ENCODE data around the gene VSTM2L. TPM values are rescaled to one million over a fixed set of nuclear protein-coding genes. Genes with fewer than 3 reads are reported as not detected.

Gene VSTM2L
- polyA plus RNA-seq, 4 donors, result 1.5 to 3.0 (median 2.1) TPM

DNA sequence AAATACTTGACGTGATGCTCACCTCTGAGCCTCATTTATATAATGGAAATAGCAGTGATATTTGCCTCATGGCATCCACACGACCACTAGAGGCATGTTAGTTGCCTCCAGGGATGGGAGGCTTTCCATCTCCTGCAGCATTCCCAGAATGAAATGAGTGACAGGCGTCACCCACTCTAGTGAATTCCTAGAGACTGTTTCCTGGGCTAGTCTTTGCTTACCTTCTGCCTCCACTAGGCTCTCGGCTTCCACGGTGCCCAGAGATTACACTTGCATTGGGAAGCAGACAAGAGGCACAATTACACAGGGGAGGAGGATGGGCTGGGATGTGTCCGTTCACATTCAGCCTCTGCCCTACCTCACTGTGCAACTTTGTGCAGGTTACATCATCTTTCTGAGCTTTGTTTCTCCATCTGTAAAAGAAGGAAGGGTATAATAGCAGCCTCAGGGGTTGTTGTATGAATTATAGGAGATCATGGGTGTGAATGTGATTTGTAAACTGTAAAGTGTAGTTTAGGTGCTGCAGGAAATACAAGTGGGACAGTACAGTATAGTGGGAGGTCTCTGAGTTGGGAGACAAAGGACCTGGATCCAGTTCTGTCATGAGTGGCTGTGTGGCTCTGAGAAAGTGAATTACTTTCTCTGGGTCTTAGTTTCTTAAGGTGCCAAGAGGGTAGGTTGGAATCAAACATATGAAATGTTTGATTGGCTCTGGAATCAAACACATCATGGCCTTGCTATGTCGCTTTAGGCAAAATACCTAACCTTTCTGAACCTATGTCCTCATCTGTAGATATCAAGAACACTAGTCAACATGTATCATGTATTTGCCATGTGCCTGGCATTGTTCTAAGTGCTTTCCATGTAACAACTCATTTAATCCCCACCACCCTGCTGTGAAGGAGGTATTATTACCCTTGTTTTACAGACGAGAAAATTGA is 3.6 kb upstream of the VSTM2L start:
- DNase-seq (ENCODE audit: low read depth in 4 of 4, low spot score in 3 of 4), result no peak

DNA sequence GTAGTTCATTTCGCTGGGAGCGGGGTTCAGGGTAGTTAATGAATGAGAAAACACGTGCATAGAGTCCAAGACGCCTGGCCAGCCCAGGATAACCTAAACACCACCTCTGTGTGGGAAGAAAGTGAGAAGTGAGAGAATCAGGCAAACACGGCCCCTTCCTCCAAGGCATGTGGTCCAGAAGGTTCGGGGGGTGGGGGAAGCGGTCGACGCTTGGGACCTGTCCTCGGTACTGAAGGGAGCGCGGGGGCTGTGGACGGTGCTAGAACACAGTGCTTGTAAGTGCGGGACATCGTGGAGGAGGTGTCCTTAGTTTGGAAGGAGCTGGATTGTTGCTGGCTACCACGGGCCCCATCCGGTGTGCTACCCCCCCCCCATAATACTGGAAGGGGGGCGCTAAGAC is 1.7 kb upstream of the VSTM2L start:
- DNase-seq (ENCODE audit: low read depth in 4 of 4, low spot score in 3 of 4), result no peak

DNA sequence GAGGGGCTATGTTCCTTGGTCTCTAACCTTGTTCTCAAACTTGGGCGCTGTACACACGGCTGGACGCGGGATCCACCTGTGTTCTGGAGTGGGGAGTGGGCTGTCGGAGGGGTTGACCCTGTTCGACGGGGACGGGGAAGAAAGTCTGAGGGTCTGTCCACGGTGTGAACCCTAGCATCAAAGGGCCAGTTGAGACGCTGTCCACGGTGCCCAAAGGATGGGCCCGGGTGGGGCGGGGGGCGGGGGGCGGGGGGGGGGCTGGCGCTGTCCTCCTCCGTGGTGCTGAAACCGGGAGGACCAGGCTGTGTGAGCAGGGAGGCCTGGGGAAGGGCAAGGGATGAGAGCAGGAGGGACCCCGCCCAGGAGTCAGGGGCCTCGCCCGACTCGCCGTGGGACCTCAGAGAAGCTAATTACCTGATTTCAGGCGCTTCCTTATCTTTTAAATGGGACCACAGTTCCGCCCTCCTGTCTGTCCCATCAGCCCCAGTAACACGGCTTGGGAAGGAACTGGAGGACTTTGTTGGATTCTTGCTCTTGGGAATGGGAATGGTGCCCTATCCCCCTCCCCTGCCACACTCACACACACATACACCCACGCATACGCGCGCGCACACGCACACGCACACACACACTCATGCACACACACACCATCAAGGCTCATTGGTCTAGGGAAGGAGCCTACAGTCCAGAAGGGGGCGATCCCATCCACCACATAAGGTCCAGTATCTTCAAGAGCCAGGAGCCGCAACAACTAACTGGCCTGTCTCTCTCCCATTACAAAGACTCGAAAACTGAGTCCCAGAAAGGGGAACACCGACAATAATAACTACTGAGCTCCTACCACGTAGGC is 1.0 kb upstream of the VSTM2L start:
- no peak for DNase-seq (ENCODE audit: low read depth in 4 of 4, low spot score in 3 of 4)

DNA sequence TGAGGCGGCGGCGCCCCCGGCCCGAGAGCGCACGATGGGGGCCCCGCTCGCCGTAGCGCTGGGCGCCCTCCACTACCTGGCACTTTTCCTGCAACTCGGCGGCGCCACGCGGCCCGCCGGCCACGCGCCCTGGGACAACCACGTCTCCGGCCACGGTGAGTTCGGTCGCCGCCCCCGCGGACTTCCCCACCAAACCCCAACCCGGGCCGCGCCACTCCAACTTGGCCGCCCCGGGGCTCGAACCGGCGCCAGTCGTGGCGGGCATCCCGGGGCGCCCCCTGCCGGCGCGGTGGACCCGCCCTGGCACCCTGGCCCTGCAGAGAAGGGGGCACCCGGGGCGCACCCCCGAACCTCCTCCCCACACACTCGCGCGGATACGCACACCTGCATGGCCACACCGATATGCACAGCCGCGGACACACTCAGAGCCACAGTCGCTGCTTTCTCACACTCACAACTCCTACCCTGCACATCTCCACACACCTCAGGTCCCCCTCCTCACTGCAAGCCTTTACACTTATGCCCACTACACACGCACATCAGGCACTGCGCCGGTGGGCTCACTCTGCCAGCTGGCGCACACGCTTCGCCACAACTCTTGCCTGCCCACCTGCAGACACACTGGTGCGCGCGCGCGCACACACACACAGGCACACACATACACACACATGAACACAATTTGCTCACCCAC is 535 bp downstream of the VSTM2L start:
- no peak for DNase-seq (ENCODE audit: low read depth in 4 of 4, low spot score in 3 of 4)

DNA sequence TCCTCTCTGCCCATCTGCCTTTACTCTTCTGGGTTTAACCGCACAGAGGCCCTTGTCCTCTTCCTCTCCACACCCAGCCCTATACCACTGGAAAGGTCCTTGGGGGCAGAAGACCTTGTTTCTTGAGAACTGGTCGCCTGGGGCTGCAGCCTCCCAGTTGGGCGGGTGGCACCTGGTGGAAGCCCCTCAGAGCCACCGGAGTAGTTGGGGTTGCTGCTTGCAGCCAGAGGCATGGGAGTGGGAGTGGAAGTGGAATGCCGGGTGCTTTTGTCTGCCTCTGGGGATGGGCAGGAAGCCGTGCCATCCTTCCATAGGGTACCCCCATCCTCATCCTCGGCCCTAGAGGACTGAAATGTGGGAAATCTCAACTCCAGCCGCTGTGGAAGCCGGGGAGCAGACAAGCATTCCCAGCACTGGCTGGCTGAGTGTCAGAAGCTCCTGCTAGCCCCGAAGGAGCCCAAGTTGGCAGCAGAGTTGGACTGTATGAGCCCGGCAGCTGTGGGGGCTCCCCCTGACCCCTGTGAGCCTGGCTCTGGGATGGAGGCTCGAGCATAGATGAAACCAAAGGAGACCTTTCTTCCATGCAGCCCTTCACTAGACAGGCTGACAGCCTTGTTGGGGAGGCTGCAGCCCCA is 1.2 kb downstream of the VSTM2L start:
- DNase-seq (ENCODE audit: low read depth in 4 of 4, low spot score in 3 of 4), result no peak

DNA sequence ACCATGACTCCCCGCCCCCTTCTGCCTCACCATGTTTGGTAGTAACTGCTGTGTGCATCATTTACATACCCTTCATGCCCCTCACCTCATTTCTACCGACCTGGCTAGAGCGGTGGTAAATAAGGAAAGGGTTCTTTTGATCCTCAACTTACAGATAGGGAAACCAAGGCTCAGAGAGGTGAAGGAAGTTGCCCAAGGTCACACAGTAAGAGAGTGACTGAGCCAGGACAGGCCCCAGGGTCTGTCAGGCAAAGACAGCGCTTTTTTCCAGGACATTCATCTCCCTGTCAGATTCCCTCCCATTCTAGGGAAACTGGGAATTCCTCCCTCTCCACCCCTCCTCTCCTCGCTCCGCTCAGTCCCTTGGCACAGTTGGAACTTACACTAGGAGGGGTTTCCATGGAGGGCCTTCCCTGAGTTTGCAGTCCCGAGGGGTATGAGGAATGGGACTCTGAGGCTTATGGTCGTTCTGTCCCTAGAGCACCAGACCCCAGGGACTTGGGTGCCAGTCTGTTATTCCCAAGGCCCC is 2.0 kb downstream of the VSTM2L start:
- DNase-seq (ENCODE audit: low read depth in 4 of 4, low spot score in 3 of 4), result no peak

DNA sequence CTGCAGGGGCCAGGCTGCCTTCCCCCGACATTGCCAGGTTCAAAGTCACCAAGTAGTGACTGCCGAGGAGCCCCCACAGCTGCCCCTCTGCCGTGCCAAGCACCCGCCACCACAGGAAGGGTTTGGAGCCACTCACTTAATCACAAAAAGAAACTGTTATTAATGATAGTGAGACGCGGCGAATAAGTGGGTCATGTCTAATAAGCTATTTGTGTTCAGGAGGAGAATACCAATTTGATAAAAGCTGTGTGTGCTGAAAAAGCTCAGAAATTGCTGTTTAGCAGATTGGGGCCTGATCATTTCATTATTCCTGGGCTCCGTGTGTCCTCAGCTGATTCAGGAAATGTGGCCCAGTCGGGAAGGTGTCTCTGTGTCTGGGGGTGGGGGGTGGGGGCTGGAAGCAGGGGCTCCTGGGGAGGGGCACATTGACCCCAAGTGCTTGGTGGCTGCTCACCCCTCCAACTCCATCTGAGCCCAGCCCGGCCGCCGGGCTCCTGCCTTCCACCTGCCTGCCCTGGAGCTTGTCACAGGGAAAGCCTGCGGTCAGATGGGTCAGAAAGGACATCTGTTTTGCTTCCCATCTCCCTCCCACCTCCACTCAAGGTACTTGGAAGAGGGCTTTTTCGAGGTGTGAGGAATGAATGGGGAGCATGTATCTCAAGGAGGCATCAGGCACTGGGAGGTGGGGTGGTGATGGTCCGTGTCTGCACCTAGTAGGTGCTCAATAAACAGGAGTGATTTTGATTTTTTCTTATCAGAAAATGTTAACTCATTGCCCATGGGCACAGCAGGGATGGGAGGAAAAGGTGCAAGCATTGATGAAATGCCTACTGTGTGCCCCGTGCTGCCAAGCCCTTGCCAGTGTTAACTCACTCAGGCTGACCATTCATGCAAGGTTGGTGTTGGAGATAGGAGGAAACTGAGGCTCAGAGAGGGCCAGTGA is 3.0 kb downstream of the VSTM2L start:
- DNase-seq (ENCODE audit: low read depth in 4 of 4, low spot score in 3 of 4), result no peak

DNA sequence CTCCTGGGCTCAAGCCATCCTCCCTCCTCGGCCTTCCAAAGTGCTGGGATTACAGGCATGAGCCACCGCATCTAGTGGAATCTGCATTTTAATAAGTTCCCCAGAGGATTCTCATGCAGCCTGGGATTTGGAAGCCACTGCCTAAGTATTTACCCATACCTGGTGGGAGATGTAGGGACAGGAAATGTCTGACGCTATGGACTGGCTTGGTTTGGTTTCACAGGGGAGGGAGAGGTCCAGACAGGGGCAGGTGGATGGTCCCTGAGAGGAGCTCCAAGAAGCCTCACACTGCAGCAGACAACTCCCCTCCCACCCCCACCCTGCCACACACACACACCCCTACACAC is 4.4 kb downstream of the VSTM2L start:
- DNase-seq (ENCODE audit: low read depth in 4 of 4, low spot score in 3 of 4), result no peak

DNA sequence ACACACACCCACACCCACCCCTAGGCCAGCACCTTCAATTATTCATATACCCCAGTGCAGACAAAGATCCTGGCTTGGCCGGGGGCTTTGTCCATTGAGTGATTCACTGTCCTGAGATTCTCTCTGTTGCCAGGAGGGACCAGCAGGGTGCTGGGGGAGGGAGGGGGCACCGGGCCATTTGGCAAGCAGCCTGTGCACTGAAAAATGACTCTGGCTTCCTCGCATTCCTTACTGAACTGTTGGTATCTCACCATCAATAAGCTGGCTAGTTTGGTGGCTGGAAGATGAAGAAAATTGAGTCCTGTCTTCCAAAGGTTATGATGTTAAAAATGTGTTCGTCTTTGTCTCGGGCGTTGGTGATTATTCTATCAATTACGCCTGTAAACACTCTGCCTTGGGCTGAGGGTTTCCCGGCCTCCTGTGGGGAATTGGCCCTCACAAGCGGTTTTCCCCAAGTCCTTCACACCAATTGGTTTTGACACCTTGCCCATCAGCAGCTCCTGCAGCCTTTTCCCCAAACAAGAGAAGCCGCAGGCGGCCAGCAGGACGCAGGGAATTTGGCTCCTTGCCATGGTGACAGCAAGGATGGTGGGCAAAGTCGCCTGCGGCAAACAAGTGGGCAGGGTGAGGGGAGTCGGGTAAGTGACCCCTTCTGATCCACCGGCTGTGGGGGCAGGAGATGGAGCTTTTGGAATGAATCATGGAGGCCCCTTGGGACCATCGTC is 4.9 kb downstream of the VSTM2L start:
- DNase-seq (ENCODE audit: low read depth in 4 of 4, low spot score in 3 of 4), result no peak

DNA sequence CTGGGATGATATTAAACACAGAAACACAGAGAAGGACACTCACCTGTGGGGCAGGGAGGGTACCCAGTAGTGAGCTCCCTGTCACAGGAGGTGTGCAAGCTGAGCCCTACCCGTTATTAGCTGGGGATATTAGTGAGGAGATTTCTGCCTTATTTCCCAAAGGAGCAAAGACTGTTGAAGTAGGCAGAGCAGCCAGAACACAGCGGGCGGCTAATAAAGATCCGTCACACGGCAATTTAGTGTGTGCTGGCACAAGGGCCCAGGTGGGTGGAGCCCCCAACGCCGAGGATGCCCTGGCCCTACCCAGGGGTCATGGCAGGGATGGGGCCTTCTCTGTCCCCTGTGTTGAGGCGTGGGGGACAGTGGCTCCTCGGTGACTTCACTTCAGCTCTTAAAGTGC is 8.3 kb downstream of the VSTM2L start:
- DNase-seq (ENCODE audit: low read depth in 4 of 4, low spot score in 3 of 4), result no peak

DNA sequence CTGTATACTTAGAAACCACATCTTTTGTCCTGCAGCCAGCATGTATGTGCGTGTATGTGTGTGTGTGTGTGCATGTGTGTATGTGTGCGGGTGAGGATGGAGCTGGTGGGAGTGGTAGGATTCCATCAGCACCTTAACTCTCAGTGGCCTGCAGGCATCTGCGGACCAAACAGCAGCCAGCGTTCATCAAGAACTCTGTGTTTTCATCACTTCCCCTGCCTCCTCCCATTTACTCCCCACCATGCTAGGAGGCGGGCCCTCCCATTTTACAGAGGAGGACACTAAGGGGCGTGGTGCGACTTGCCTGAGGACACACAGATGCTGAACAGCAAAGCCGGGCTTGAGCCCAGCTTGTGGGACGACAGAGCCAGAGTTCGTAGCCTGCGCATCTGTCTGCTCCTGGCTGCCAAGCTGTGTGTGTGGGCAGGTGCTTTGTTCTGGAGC is 8.9 kb downstream of the VSTM2L start:
- DNase-seq (ENCODE audit: low read depth in 4 of 4, low spot score in 3 of 4), result no peak

DNA sequence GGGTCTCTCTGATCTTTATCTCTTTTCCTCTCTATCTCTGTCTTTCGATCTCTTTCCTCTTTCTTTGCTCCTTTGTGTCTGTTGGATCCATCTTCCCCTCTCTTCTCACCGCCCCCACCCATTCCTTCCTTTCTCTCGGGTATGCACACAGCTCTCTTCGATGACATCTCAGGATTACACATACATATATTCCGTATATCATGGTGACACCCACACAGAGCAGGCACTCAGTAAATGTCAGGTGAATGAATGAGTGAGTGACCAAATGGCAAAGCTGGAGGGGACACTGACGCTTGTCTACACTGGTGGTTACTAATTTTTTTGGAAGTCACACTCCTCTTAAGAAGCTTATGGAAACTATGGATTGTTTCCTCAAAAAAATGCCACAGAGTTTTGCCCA is 9.9 kb downstream of the VSTM2L start:
- no peak for DNase-seq (ENCODE audit: low read depth in 4 of 4, low spot score in 3 of 4)

DNA sequence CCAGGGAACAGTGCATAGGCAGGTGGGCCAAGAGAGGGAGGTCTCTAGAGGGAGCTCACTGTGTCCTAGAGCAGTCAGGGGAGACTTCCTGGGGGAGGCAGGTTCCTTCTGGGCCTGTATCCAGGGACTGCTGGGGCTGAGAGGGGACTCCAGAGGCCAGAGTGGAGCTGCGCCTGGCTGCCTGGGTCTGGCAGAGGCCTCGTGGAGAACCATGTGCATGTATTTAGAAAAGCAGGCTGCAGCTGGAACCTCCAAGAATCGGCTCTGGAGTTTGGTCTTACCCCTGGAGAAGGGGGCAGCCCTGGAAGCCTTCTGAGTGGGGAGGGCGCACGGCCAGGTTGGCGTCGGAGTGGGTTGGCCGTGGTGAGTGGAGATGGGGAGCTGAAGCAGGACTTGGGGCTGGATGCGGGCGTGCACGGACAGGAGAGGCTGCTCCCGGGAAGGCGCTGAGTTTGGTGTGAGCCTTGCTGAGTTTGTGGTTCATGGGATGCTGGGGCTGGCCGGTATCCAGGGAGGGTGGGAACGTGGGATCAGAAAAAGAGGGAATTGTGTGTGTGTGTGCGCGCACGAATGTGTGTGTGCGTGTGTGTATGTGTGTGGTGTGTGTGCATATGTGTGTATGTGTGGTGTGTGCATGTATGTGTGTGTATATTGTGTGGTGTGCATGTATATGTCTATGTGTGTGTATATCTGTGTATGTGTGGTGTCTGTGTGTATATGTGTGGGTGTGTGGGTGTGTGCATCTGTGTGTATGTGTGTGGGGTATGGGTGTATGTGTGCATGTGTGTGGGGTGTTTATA is 10.8 kb downstream of the VSTM2L start:
- no peak for DNase-seq (ENCODE audit: low read depth in 4 of 4, low spot score in 3 of 4)

DNA sequence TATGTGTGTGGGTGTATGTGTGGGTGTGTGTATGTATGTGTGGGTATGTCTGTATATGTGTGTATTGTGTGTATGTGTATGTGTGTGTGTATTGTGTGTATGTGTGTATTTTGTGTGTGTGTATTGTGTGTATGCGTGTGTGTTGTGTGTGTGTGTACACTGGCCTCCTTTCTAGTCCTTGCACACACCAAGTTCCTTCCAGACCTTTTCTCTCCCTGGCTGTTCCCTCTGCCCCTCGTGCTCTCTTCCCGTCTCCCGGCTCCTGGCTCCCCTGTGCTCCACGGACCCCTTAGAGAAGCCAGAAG is 11.4 kb downstream of the VSTM2L start:
- DNase-seq (ENCODE audit: low read depth in 4 of 4, low spot score in 3 of 4), result no peak

DNA sequence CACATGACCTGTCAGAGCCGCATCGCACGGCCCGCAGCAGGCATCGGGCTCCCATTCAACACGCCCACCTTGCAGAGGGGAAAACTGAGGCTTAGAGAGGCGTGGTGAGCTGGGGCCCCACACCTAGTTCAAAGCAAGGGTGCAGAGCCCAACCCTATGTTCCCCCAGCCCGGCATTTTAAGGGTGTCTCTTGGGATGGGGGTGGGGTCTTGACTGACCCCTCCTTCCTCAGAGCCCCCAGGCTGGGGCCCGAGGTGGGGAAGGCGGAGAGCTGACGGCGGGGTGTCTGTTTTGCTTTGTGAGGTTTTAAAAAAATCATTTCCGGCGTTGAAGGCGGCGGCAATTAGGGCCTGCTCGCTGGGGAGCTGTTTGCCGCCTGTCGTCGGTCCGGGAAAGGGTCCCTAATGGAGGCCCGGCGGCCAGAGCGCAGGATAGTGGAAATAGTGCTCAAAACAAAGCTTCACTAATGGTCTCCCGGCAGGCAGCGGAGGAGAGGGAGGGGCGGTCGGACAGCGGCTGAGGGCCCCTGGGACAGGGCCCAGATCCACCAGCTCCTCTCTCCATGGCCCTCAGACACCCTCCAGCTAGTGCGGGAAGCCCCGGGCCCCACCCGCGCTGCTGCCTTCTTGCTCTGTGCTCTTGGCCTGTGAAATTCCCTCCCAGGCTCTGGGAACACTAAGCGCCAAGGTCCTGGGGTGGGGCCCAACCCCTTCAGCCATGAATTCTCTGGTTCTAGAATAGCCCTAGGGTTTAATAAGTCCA is 11.9 kb downstream of the VSTM2L start:
- no peak for DNase-seq (ENCODE audit: low read depth in 4 of 4, low spot score in 3 of 4)

DNA sequence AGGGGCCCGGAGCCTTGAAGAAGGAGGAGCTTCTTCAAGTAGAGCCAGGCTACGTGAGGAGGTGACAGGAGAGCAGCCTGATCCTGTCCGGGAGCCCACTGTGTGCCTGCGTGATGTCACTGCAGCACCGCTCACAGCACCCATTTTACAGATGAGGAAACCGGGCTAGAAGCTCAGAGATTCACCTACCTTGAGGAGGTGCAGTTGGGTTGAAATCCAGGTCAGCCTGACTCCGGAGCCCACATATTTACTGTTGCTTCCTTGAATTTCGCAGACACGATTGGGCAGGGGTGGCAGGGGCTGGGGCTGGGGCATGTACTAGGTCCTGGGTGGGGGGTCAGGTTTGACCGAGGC is 12.5 kb downstream of the VSTM2L start:
- DNase-seq (ENCODE audit: low read depth in 4 of 4, low spot score in 3 of 4), result no peak

DNA sequence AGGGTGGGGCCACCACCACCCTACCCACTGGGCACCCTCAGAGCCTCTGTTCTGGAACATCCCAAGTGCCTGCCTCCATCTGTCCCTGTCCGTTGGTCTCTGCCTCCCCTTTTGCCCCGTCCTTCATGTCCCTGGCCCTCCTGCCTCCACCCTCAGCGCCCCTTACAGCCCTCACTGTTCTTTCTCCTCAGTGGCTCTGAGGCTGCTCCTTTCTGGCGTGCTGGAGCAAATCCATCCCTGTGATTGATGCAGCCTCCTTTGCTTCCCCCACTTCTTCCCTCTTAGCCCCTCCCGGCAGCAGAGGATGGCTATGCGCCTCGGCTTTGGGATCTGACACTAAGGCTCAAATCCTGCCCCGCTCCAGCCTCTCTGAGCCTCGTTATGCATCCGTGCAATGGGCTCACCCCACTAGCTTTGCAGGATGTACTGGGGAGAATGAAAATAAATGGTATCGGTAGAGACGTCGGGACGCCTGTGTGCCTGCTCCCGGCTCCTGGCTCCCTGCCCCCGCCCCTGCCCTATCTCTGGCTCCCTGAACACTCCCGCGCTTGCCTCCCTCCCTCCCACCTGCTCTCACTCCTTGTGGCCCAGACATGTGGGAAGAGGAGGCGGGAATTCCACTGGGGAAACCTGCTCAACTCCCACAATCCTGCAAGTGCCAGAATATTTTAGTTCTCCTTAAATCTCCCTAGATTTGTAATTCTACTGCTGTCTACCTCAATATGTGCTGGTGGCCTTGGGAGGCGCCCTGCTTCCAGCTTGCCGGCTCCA is 13.1 kb downstream of the VSTM2L start:
- DNase-seq (ENCODE audit: low read depth in 4 of 4, low spot score in 3 of 4), result no peak

All from right renal pelvis (tissue), 4 donors.